ENCODE data around the gene CAMTA1.

Gene CAMTA1

DNA sequence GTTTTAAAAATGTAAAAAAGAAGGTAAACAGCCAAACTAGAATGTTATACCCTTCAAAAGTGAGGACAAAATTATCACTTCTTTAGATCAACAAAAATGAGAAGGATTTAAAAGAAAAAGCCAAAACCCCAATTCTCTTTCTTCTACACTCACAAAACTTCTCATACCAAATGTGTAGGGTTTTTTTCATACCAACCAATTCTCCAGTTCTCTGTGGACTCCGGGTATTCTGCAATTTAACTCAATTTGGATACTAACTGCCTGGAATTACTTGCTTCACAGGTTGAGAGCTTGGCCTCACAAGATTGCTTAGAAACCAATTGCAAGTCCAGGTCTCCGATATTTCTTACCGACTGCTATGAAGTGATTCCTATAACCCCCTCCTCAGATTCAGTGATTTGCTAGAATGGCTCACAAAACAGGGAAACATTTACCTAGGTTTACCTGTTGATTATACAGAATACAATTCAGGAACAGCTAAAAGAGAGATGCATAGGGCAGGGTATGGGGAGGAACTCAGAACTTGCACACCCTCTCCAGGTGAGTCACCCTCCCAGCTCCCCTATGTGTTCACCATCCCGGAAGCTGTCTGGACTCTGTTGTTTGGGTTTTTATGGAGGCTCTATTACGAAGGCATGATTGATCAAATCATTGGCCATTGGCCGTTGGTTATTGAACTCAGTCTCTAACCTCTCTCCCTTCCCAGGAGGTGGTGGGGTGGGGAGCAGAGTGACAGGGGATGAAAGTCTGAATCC lies 67.1 kb downstream of the CAMTA1 start:
- DNase-seq (ENCODE audit: low spot score): no peak

DNA sequence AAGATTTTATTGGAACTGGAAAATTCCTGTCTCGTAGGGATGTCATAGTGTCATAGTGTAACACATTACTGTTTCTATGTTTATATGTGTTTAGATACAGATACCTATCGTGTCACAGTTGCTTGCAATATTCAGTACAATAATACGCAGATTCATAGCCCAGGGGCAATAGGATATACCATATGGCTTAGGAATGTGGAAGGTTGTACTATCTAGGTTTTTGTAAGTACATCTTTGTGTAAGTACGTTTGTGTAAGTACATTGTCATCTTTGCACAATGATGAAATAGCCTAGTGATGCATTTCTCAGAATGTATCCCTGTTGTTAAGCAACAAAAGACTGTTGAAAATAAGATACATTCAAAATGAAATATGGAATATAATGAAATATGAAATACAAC lies 68.9 kb downstream of the CAMTA1 start:
- no peak for DNase-seq (ENCODE audit: low spot score)

DNA sequence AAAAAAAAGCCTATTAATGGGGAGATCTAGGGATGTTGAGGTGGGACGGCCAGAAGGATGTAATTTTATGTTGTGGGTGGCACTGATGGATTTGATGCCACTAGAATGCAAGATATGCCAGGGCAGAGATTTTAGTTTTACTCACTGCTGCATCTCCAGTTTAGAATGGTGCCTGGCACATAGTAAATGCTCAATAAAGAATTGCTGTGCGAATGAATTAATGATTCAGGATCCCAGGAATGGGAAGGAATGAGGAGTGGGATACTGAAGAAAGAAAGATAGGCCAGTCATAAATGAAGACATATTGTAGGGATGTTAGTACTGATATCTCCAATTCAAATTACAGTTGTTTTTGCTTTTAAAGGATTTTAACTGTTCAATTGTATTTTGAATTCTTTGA lies 72.6 kb downstream of the CAMTA1 start:
- DNase-seq (ENCODE audit: low spot score): no peak

DNA sequence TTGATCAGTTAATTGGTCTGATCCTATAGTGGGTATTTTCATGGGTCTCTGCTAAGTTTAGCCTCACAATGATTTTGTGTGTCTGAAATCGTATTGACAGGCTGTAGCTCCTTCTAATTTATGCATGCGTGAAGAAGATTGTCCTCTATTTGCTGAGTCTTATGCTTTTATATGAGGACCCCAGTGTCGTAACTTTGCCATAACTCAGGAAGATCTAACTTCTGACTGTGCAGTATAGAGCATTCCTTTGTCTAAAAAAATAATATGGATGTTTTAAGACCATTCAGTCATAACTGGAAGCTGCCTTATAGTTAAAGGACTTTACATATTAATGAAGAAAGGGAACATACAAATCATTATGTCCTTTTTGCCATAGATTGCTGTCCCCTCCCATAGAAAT lies 73.3 kb downstream of the CAMTA1 start:
- DNase-seq (ENCODE audit: low spot score): no peak

DNA sequence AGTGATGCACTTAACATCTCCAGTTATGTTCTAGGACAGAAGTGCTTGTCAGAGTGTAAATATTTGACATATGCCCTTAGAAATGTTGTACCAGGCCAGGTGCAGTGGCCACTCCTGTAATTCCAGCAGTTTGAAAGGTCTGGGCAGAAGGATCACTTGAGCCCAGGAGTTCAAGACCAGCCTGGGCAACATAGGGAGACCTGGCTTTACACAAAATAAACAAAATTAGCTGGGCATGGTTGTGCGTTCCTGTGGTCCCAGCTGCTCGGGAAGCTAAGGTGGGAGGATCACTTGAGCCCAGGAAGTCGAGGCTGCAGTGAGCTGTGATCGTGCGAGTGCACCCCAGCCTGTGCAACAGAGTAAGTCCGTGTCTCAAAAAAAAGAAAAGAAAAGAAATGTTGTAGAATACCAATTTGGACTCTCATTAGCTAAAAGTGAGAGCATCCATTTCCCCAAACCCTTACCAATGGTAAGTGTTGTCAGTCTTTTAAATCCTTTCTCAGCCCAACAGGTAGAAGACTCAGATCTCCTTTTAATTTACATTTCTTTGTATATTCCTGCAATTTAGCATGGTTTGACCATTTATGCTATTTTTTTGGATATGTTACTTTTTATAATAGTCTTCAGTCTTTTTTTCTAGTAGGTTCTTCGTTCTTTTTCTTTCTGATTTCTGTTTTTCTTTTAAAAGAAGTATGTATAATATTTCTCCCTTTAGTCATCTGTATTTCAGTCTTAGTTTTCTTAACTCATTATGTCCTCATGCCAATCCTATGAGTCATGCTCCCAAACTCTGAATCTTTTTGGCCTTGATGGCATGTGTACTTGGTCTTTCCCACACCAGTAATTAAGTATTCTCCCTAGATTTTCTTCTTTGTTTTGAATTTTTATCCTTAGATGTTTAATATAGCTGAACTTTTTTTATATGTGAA lies 74.4 kb downstream of the CAMTA1 start:
- no peak for DNase-seq (ENCODE audit: low spot score)

DNA sequence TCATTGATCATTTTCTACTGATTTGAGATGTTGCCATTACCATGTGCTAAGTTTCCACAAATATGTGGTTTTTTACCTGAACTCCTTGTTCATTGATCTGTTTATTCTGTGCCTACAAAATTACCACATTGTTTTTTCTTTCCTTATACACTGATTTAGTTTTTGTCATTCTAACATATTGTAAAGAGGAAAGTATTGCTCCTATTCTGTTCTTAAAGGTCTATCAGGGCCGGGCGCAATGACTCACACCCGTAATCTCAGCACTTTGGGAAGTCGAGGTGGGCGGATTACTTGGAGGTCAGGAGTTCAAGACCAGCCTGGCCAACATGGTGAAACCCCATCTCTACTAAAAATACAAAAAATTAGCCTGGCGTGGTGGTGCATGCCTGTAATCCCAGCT lies 75.1 kb downstream of the CAMTA1 start:
- DNase-seq (ENCODE audit: low spot score): no peak

DNA sequence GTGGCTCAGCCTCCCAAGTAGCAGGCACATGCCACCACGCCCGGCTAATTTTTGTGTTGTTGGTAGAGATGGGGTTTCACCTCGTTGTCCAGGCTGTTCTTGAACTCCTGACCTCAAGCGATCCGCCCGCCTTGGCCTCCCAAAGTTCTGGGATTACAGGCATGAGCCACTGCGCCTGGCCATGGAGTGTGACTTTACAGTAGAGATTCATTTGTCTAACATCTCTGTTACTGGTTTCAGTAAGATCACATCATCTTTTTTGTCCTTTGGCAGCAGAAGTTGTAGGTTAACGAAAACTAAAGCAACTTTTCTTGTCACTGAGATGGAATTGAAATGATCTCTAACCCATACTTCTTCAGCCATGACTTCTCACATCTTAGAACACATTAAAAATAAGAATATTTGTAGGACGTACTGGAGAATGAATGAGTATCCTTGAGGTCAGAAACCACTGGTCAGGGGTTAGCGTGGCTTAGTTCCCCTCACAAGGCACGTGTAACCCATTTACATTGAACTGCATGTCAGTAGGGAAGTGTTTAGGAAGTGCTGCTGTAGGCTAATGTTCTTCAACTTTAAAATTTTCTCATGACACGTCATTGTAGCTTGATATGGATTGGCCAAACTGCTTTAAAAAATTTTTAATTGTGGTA lies 75.9 kb downstream of the CAMTA1 start:
- DNase-seq (ENCODE audit: low spot score): no peak

DNA sequence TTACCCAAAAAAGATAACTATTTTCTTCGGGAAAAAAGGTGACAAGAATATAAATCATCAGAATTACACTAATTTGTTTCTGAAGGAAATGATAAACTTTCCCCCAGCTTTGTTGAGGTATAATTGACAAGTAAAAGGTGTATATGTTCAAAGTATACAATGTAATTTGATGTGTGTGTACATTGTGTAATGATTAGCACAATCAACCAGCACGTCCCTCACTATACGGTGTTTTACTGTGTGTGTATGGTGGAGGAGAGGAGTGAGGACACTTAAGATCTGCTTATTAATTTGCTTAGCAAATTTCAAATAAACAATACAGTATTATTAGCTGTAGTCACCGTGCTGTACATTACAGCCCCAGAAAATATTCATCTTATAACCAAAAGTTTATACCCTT lies 77.7 kb downstream of the CAMTA1 start:
- no peak for DNase-seq (ENCODE audit: low spot score)

DNA sequence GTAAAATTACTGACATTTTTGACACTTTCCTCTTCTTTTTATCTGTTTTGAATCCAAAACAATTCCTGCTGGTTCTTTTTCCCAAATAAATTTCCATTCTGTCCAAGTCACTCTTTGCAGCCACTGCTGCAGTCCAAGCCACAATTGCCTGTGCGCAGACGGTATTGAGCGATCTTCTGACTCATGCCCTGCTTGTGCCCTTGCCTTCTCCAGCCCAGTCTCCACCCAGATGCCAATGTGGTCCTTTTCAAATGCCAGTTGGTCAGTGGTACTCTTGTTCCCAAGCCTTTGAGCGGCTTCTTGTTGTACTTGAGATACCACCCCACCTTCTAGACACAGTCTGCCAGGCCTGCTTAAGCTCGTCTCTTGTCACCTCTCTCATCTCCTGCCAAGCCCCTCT lies 78.9 kb downstream of the CAMTA1 start:
- DNase-seq (ENCODE audit: low spot score): no peak

DNA sequence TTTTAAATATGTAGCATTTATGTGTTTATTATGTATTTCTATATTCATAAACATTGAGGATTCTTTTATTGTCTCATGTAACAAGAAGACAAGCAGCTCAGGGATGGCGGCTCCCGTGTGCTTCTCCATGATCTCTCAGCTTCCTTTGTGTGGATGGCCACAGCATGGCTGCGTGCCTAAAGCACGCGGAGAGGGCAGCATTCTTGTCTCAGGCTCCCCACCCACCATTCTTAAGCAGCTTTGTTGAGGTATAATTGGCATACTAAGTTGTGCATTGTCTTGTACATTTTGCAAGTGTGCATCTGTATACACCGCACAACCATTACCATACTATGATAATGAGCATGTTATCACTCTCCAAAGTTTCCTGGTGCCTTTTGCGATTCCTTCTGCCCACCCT lies 81.6 kb downstream of the CAMTA1 start:
- DNase-seq (ENCODE audit: low spot score): no peak

DNA sequence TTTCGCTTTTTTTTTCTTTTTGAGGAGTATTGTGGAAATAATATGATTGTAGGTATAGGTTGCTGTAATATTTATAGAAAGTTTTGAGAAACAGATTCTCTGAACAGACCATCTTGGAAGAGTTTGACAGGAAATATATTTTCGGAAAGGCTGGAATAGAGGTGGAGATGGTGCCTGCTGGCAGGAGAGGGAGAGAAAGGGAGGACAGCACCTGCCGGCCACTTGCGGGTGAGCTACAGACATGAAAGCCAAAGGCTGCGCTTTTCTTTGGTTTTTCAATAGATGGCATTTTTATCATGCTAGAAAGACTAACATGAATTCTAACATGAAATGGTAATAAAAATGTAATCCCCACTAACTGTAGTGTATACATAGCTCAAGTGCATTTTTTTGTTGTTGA lies 82.1 kb downstream of the CAMTA1 start:
- no peak for DNase-seq (ENCODE audit: low spot score)

DNA sequence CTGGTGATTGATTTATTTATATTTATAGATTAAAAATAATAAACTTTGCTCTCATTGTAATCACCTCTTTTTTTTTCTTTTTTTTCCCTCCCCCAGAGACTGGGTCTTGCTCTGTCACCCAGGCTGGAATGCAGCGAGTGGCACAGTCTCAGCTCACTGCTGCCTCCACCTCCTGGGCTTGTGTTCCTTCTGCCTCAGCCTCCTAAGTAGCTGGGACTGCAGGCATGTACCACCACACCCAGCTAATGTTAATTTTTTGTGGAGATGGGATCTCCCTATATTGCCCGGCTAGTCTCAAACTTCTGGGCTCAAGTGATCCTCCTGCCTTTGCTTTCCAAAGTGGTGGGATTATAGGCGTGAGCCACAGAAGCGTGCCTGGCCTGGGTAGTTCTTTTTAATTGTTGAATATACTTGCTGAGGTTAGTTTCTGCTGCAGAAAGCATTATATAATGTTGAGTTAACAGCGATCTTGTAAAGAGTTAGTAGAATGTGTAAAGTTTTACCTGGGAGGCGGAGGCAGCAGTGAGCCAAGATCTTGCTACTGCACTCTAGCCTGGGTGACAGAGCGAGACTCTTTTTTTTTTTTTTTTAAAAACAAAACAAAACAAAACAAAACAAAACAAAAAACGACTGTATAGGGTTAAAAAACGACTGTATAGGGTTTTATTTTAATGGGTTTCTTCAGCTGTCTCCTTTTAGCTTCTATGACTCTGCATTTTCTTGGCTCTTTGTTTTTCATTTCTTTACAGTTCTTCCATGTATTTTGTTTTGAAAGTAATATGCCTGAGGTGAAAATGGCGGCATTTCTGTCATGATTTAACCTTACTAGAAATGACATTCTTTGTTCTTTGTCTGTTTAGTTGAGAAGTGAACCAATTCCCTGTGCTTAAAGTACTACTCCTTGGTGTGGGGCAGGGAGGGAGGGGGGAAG lies 82.7 kb downstream of the CAMTA1 start:
- no peak for DNase-seq (ENCODE audit: low spot score)

DNA sequence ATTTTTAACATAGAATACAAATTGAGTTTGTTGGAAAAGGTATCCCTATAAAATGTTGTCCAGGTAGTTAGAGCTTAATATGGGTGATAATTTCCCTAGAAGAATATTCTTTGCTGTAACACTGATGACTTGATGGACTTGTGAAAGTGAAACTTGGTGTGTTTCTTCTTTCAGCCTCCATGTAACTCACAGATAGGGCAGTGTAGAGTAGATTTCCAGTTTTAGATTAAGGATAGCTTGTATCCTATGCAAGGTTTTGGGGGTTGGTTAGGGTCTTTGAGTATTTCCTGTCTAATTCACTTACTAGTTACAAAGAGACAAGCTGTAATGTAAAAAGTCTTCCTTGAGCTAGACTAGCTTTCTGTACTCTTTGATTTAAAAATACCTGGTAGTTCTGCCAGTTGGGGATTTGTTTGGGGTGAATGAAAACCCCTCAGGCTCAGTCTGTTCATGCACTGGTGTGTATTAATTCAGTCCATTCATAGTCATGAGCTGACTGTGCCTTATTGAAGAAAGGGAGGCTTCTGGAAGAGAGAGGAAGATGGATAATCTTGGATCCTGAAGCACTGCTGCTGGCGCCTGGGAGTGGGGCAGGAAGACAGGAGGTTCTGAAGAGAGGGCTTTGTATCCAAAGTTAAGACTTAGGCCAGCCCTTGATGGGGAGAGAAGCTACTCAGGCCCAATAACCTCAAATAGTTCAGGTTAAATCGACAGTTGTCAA lies 83.6 kb downstream of the CAMTA1 start:
- DNase-seq (ENCODE audit: low spot score): no peak

DNA sequence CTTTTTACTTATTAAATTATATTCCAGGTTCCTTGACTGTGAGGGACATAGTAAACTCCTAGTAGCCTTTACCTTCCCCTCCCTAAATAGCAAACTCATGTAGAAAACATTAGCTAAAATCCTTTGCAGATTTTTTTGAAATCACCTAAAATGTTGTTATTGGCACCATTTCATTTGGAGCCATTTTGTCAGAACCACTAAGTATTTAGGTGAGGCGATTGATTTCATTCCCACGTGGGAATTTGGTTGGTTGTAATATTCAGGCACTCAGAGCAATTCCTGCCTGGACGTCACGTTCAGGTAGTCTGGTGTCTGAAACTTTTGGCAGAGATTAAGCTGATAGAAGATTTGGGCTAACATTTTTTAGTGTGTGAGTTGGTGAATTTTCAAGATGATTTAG lies 84.3 kb downstream of the CAMTA1 start:
- no peak for DNase-seq (ENCODE audit: low spot score)

DNA sequence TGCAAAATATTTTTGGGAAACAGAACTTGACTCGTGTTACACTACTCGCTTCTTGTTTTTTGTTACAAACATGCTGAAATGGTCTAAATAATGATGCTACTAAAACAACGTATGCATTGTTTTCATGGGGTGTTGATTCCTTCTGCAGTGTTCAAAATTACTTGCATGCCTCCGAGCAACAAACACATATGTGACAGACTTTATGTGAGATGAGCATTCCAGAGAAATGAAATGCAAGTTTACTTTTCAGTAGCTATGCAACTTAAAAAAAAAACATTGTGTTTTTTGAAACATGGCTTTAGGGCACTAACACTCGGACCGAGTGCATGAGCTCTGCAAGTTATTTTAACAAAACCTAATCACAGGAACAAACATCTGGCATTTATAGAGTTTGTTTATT lies 84.8 kb downstream of the CAMTA1 start:
- DNase-seq (ENCODE audit: low spot score): peak; percentile 22

DNA sequence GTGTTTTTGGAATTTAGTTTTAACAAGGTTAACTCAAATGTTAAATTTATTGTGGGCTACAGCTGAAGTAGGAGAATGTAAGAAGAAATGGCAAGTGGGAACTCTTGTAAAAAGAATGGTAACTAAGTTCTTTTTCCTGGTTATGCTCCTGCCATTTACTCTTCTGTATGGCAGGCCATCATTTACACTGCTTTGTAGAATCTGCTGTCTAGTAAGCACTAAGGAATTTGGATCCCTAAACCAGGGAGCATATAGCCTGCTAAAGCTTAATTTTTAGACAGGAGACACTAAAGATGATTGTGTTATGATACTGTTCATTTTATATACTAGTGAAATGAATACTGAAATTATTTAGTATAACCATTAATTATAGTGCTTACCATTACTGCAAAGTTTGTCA lies 85.3 kb downstream of the CAMTA1 start:
- DNase-seq (ENCODE audit: low spot score): no peak

DNA sequence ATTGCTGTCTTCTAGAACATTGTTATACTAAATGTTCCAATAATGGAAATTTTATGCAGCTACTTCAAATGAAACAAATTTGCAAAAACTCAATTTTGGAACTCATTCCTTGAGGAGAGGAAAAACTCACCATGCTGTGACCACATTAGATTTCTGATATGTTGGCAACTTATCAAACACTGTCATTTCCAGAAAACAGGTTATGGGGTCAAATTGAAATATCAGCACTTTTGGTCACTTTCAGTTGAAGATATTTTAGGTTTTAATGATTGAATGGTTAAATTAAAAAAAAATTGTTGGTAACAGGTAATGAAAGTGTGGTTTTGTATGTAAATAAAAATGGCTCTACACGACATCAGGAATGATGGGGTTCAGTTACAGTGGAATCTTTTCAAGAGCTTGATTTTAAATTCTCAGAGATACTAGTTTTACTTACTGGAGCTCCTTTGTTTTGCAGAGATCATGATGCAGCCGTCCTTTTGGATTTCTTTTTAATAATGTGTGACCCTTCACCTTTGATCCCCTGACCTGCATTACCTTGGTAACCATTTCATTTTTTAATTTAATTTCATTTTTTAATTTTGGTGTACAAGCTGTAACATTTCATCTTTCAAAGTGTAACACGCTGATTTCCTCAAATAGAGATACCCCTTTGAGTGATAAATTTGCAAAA lies 86.2 kb downstream of the CAMTA1 start:
- no peak for DNase-seq (ENCODE audit: low spot score)

DNA sequence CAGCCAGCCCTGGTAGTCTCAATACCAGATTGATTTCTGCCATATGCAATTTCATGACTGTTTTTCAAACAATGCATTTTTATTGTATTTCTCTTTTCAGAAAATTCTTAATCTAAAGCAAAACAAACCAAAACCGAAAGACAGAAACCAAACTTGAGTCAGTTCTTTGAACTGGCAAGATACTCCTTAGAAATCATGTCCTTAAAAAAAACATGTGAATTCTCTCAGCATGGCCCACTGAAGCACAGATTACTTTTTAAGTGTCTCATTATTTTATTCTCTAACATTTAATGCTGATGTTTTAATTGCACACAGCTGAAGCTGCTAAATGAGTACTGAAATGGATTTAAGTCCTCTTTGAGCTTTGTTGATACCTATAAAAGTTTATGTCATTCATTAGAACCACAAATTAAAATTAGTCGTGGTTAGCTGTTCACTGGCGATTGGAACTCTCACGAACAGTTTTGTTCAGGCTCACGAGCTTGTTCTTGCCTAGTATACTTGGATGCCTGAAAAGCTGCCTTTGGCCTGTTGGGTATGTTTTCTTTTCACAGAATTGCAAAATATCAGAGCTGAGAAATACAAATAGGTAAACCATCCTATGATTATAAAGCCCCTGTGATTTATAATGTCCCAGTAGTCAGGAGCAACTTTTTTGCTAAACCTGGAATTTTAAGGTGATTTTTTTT lies 87.5 kb downstream of the CAMTA1 start:
- no peak for DNase-seq (ENCODE audit: low spot score)

DNA sequence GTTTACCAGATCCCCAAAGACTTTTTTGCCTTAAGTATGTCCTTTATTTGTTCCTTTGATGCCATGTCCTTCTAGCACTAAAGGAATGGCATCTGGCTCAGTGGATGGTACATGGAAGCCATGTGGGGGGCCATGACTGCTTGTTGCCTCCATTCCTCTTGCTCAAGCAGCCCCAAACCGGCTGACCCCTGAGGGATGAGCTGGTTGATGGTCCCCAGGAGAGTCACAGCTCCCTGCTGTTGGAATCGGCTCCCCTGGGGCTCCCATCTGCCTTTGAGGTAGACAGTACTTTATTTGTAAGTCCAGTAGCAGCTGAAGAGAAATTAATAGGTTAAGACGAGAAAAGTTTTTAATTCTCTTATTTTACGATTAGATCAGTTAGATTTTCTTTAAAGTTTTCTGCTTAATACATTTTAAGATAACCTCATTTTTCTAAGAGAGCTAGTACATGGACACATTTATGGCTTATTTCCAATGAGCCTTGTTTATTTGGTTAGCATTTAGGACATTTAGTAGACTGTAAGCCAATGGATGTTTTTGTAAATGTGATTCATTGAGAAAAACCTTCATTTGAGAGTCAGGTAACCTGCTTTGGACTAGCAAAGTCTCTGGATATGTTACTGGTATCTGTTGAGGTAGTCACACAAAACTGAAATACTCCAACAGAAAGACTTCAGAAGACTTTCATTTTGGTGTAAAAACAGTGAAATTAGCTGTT lies 88.2 kb downstream of the CAMTA1 start:
- DNase-seq (ENCODE audit: low spot score): no peak

Data from putamen (tissue), 1 donor.